ENCODE results near the gene ABCA9. TPM values are rescaled to one million over a fixed set of nuclear protein-coding genes. Genes with fewer than 3 reads are reported as not detected.

Gene ABCA9
- total and polyA plus RNA-seq, 3 donors from 2014 or later: 5.0 to 13.8 (median 12.7) TPM

GRCh38 chr17:69042308-69042707 lies 18.4 kb downstream of the ABCA9 start:
- intact Hi-C loops (cut with DNase I; ENCODE audit: low total_unique reads): no loop called here
- 88 to 89% methylated on average over 5 of the region's 5 CpGs for WGBS, 2 donors
- Histone ChIP-seq H3K27me3 (no peaks in the 10 kb centered on the region), H3K4me3 (no peak overlapping the region), H3K4me1 (peaks cover 17% of the 10 kb centered on the region), H3K36me3 (ENCODE audit: low read depth, missing control alignments) (no peaks in the 10 kb centered on the region), H3K27ac (peak overlapping the region; percentile 53 to 74), H3K9me3 (no peaks in the 10 kb centered on the region)
- no peak for DNase-seq
- TF ChIP-seq, protein P1, sequence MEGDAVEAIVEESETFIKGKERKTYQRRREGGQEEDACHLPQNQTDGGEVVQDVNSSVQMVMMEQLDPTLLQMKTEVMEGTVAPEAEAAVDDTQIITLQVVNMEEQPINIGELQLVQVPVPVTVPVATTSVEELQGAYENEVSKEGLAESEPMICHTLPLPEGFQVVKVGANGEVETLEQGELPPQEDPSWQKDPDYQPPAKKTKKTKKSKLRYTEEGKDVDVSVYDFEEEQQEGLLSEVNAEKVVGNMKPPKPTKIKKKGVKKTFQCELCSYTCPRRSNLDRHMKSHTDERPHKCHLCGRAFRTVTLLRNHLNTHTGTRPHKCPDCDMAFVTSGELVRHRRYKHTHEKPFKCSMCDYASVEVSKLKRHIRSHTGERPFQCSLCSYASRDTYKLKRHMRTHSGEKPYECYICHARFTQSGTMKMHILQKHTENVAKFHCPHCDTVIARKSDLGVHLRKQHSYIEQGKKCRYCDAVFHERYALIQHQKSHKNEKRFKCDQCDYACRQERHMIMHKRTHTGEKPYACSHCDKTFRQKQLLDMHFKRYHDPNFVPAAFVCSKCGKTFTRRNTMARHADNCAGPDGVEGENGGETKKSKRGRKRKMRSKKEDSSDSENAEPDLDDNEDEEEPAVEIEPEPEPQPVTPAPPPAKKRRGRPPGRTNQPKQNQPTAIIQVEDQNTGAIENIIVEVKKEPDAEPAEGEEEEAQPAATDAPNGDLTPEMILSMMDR (IDR thresholded peaks at IDR 0.05): no peak
- TF ChIP-seq POLR2A (IDR thresholded peaks at IDR 0.05): no peak

DNA sequence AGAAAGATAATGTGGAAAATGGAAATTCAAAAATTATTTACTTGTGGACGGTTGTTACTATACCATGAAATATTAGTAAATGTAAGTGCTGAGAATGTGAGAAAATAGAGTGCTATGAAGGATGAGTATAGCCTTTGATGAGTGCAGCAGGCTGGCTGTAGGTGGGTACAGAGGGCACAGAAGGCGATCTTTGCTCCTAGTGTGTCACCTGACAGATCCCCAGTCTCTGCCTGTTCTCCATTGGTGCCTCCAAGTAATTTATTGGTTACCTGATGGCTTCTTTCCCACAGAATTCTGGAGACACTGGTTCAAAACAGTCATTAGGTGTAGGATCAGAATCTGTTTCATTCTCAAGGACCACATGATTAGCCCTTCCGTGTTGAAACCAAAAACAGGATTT lies 28.9 kb downstream of the ABCA9 start:
- 89% methylated on average over 3 of the region's 3 CpGs for WGBS, 2 donors
- no peaks in the 10 kb centered on the region for H3K4me1 ChIP-seq
- TF ChIP-seq POLR2A (IDR thresholded peaks at IDR 0.05): no peak
- TF ChIP-seq, protein P1 (IDR thresholded peaks at IDR 0.05): no peak
- no peak overlapping the region for H3K4me3 ChIP-seq
- intact Hi-C loops (cut with DNase I; ENCODE audit: low total_unique reads): no loop called here
- H3K27me3 ChIP-seq: no peaks in the 10 kb centered on the region
- H3K27ac ChIP-seq: no peak overlapping the region
- no peaks in the 10 kb centered on the region for H3K36me3 ChIP-seq (ENCODE audit: low read depth, missing control alignments)
- DNase-seq: no peak
- H3K9me3 ChIP-seq: no peaks in the 10 kb centered on the region

GRCh38 chr17:69030169-69030568 lies 30.6 kb downstream of the ABCA9 start:
- DNase-seq: no peak
- Histone ChIP-seq H3K36me3 (ENCODE audit: low read depth, missing control alignments) (no peaks in the 10 kb centered on the region), H3K27me3 (no peaks in the 10 kb centered on the region), H3K4me3 (no peak overlapping the region), H3K9me3 (no peaks in the 10 kb centered on the region), H3K4me1 (no peaks in the 10 kb centered on the region), H3K27ac (no peak overlapping the region)
- intact Hi-C loops (cut with DNase I; ENCODE audit: low total_unique reads): no loop called here
- no peak for TF ChIP-seq POLR2A (IDR thresholded peaks at IDR 0.05)
- TF ChIP-seq, protein P1 (IDR thresholded peaks at IDR 0.05): no peak
- 86 to 96% methylated on average over 1 of the region's 1 CpG for WGBS, 2 donors

DNA sequence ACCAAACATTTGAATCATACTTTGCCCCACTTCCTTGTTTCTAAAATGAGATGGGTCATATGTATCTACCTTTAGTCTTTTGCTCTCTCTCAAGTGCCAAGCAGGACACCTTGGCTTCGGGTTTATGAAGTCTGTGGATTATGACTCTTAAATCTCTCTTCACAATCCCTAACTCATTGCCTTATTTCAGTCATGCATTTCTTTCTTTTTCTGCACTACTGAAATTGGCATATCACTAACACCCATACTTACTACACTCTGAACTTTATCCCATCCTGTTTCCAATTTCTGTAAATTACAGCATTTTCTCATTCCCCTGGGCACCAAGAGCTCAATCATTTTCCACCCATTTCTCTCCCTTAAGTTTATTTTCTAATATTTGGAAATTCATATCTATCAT lies 42.0 kb downstream of the ABCA9 start:
- H3K36me3 ChIP-seq (ENCODE audit: low read depth, missing control alignments): no peaks in the 10 kb centered on the region
- 84 to 89% methylated on average over 1 of the region's 1 CpG for WGBS, 2 donors

More for the DNA sequence above, 42.0 kb downstream of the ABCA9 start:
- H3K27me3 ChIP-seq: no peaks in the 10 kb centered on the region
- H3K4me3 ChIP-seq: no peak overlapping the region
- TF ChIP-seq, protein P1 (IDR thresholded peaks at IDR 0.05): no peak
- no peak for TF ChIP-seq POLR2A (IDR thresholded peaks at IDR 0.05)
- H3K27ac ChIP-seq: no peak overlapping the region
- intact Hi-C loops (cut with DNase I; ENCODE audit: low total_unique reads): no loop called here
- DNase-seq: no peak
- H3K9me3 ChIP-seq: no peaks in the 10 kb centered on the region
- H3K4me1 ChIP-seq: no peaks in the 10 kb centered on the region
